Measurements from ENCODE around the gene MAEA. TPM values are rescaled to one million over a fixed set of nuclear protein-coding genes. Genes with fewer than 3 reads are reported as not detected.

Gene MAEA
- total RNA-seq, 2 donors from 2014 or later: 76.0 to 110 TPM

DNA sequence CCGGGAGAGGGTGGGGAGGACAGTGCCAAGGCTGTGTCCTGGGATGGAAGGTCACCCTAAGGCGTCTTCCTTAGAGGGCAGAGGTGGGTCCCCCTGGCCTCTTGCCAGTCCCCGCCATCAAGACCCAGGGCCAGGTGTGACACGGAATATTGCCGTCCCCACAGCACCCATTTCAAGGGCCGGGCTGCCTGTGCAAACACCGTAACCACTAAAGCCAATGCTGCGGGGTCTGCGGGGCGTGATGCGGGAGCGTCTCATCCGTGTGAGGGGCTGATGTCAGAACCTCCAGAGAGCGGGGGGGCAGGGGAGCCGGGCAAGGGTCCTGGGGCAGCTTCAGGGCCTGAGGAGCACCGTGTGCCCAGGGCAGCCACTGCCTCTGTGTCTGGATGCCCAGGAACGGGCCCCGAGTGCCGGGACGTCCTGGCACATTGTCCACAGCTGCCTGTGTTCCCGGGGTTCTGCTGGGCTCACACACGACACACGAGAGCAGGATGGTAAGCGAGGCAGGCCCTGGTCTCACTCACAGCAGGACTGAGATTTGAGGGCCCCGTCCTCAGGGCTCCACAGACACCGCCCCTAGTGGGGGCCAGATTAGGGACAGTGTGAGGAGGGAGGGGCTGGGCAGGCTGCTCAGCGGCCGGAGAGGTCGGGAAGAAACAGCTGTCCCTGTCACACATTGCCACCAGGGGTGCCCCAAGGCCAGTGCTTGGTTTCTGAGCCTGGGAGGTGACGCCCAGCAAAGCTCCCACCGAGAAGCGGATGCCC is 87.3 kb downstream of the MAEA start:
- H3K36me3 ChIP-seq: peaks cover 0 to 6% of the 10 kb centered on the region in 2 donors
- DNase-seq (ENCODE audit: low spot score): no peak
- H3K4me1 ChIP-seq (replicated peaks): no peaks in the 10 kb centered on the region
- 91% methylated on average over 32 of the region's 32 CpGs for WGBS
- intact Hi-C loops (cut with DNase I): no loop called here
- H3K27me3 ChIP-seq (replicated peaks; ENCODE audit: insufficient read depth): no peaks in the 10 kb centered on the region
- H3K9me3 ChIP-seq: no peaks in the 10 kb centered on the region
- no peak overlapping the region for H3K27ac ChIP-seq
- no peak overlapping the region for H3K4me3 ChIP-seq
- TF ChIP-seq, protein P1, sequence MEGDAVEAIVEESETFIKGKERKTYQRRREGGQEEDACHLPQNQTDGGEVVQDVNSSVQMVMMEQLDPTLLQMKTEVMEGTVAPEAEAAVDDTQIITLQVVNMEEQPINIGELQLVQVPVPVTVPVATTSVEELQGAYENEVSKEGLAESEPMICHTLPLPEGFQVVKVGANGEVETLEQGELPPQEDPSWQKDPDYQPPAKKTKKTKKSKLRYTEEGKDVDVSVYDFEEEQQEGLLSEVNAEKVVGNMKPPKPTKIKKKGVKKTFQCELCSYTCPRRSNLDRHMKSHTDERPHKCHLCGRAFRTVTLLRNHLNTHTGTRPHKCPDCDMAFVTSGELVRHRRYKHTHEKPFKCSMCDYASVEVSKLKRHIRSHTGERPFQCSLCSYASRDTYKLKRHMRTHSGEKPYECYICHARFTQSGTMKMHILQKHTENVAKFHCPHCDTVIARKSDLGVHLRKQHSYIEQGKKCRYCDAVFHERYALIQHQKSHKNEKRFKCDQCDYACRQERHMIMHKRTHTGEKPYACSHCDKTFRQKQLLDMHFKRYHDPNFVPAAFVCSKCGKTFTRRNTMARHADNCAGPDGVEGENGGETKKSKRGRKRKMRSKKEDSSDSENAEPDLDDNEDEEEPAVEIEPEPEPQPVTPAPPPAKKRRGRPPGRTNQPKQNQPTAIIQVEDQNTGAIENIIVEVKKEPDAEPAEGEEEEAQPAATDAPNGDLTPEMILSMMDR (IDR thresholded peaks at IDR 0.05): no peak
- TF ChIP-seq POLR2AphosphoS5 (IDR thresholded peaks at IDR 0.05): no peak
- no peak for TF ChIP-seq POLR2A (IDR thresholded peaks at IDR 0.05)

DNA sequence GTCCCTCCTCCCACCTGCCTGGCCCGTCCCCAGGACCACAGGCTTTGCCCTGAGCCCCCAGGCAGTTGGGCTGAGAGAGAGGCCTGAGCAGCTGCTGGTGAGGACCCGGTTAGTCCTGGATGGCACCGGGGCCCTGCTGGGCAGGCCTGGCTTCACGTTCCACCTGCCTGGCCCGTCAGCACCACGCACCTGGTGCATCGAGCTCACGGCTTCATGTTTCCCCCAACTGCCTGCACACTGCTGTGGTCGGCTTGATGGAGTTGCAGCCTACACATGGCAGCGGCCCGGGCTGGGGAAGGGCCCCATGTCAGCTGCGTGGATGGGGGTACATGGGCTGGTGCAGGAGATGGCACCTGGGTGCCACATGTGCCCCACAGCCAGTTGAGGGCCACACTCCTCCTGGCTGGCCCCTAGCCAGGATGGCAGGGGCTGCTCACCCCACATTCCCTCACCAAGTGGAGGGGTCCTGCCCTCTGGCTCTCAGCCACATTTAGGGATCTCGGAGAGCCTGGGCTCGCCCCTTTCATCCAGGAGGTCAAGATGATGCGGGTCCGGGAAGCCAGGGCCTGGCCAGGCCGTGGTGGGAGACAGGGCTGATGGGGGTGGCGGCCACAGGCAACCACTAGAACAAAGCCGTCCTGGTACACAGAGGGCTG is 88.0 kb downstream of the MAEA start:
- peaks cover 0 to 6% of the 10 kb centered on the region in 2 donors for H3K36me3 ChIP-seq
- no peak for DNase-seq (ENCODE audit: low spot score)
- H3K4me1 ChIP-seq (replicated peaks): no peaks in the 10 kb centered on the region
- H3K27ac ChIP-seq: no peak overlapping the region
- intact Hi-C loops (cut with DNase I): no loop called here
- no peak overlapping the region for H3K4me3 ChIP-seq
- H3K9me3 ChIP-seq: no peaks in the 10 kb centered on the region
- no peak for TF ChIP-seq POLR2AphosphoS5 (IDR thresholded peaks at IDR 0.05)
- TF ChIP-seq, protein P1 (IDR thresholded peaks at IDR 0.05): no peak
- no peak for TF ChIP-seq POLR2A (IDR thresholded peaks at IDR 0.05)
- H3K27me3 ChIP-seq (replicated peaks; ENCODE audit: insufficient read depth): no peaks in the 10 kb centered on the region
- 90% methylated on average over 16 of the region's 19 CpGs for WGBS

DNA sequence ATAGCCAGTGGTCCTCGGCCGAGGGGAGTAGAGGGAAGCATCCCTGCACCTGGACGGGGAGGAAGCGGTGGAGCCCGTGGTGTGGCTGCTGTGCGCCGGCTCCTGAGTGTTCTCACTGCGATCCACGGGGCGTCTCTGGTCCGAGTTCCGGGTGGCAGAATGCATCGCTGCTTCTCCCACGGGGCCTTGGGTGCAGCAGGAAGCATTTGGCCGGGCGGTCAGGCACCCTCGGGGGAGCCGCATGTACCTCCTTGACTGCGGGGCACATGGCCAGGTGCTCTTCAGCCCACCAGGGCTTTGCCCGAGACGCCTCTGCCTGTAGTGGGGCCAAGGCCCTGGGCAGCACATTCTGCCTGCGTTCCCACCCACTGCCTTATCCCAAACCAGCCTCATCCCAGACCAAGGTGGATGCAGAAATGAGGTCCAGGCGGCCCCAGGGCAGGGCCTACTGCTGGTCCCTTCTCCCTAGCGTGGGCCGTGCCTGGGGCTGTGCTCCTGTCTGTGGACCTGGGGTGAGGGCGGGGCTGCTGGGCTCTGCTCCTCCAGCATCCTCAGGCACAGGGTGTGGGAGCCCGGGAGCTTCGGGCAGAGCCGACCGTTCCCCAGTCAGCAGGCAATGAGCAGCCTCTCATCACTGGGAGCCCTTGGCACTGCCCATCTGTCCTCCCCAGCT is 89.0 kb downstream of the MAEA start:
- Histone ChIP-seq H3K27me3 (replicated peaks; ENCODE audit: insufficient read depth) (no peaks in the 10 kb centered on the region), H3K4me1 (replicated peaks) (no peaks in the 10 kb centered on the region), H3K36me3 (peaks cover 0 to 6% of the 10 kb centered on the region in 2 donors), H3K9me3 (no peaks in the 10 kb centered on the region), H3K4me3 (no peak overlapping the region), H3K27ac (no peak overlapping the region)
- intact Hi-C loops (cut with DNase I): no loop called here
- TF ChIP-seq POLR2A (IDR thresholded peaks at IDR 0.05) (no peak), POLR2AphosphoS5 (IDR thresholded peaks at IDR 0.05) (no peak)
- TF ChIP-seq, protein P1 (IDR thresholded peaks at IDR 0.05): no peak
- no peak for DNase-seq (ENCODE audit: low spot score)
- 90% methylated on average over 27 of the region's 30 CpGs for WGBS

DNA sequence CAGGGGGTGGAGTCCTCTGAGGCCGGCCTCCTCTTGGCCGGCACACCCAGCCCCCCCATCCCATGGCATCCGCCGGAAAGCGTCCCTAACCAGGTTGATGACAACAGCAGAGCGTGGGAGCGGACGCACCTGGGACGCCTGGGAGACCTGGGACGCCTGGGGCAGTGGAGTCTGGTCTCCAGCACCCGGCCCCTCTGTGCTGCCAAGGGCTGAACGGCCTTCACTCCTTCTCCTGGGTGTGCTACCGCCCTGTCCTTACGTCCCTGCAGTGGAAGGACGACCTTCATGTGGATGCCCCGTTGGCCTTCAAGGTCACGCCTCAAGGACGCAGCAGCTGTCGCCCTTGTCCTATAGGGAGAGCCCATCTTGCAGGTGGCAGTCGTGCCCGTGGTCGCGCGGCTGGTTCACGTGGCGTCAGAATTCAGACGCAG is 89.7 kb downstream of the MAEA start:
- Histone ChIP-seq H3K27ac (no peak overlapping the region), H3K9me3 (no peaks in the 10 kb centered on the region), H3K4me3 (no peak overlapping the region), H3K27me3 (replicated peaks; ENCODE audit: insufficient read depth) (no peaks in the 10 kb centered on the region), H3K4me1 (replicated peaks) (no peaks in the 10 kb centered on the region), H3K36me3 (peaks cover 0 to 11% of the 10 kb centered on the region in 2 donors)
- 88% methylated on average over 24 of the region's 27 CpGs for WGBS
- TF ChIP-seq POLR2AphosphoS5 (IDR thresholded peaks at IDR 0.05) (no peak), POLR2A (IDR thresholded peaks at IDR 0.05) (no peak)
- TF ChIP-seq, protein P1 (IDR thresholded peaks at IDR 0.05): no peak
- intact Hi-C loops (cut with DNase I): no loop called here
- DNase-seq (ENCODE audit: low spot score): no peak
